ENCODE results near the gene OR2D3.
"Not testable (repeated sequence)": the region's sequence is repeated elsewhere in the genome, so short reads cannot be mapped to it uniquely, and the experiment has no call there.

DNA sequence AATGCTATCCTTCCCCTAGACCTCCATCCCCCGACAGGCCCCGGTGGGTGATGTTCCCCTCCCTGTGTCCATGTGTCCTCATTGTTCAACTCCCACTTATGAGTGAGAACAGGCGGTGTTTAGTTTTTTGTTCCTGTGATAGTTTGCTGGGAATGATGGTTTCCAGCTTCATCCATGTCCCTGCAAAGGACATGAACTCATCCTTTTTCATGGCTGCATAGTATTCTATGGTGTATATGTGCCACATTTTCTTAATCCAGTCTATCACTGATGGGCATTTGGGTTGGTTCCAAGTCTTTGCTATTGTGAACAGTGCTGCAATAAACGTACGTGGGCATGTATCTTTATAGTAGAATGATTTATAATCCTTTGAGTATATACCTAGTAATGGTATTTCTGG, 33.1 kb upstream of the OR2D3 start:
- not testable (repeated sequence) for TF ChIP-seq EZH2 (IDR thresholded peaks at IDR 0.05; ENCODE audit: insufficient read depth, poor library complexity, severe bottlenecking); EZH2phosphoT487 (IDR thresholded peaks at IDR 0.05; ENCODE audit: insufficient read depth, low read depth)

Measured in GM23248 (cell line).